SK-N-SH (cell line): Measurements from ENCODE around the gene PLCL2.

ENCODE experiments used
- EP300 ChIP-seq, 2 experiments: IDR thresholded peaks; 2 replicates each; pipeline versions ENCODE4 v1.4.0 to v1.6.1; 2012; ENCODE audit warnings: borderline replicate concordance in 1 of 2, low read depth in 1 of 2, low read length in 1 of 2
- EZH2phosphoT487 ChIP-seq: fragments of 200-600 bp; sonication (generic); IDR thresholded peaks from 2 replicates; pipeline ENCODE4 v1.6.1; 2017; ENCODE audit warnings: low read depth, mixed run types, mild to moderate bottlenecking, antibody characterized with exemption, moderate library complexity, borderline replicate concordance
- FOXM1 ChIP-seq: IDR thresholded peaks from 2 replicates; pipeline ENCODE4 v1.4.0; 2012; ENCODE audit warnings: low read depth, mild to moderate bottlenecking
- JUND ChIP-seq: IDR thresholded peaks from 2 replicates; pipeline ENCODE4 v1.4.0; 2012
- NFIC ChIP-seq: IDR thresholded peaks from 2 replicates; pipeline ENCODE4 v1.4.0; 2012; ENCODE audit warnings: borderline replicate concordance
- NRF1 ChIP-seq: IDR thresholded peaks from 2 replicates; pipeline ENCODE4 v1.6.1; 2012; ENCODE audit warnings: low read depth, mild to moderate bottlenecking, low read length
- POLR2AphosphoS5 ChIP-seq: IDR thresholded peaks from 2 replicates; pipeline ENCODE4 v1.6.1; 2012; ENCODE audit warnings: low read depth, low read length
- RAD21 ChIP-seq: IDR thresholded peaks from 2 replicates; pipeline ENCODE4 v1.6.1; 2012; ENCODE audit warnings: mild to moderate bottlenecking, low read length
- RXRA ChIP-seq: IDR thresholded peaks from 2 replicates; pipeline ENCODE4 v1.4.0; 2012; ENCODE audit warnings: low read depth, mild to moderate bottlenecking, borderline replicate concordance
- SIN3A ChIP-seq: IDR thresholded peaks from 2 replicates; pipeline ENCODE4 v1.6.1; 2012; ENCODE audit warnings: low read depth, mild to moderate bottlenecking, low read length, moderate library complexity, borderline replicate concordance
- SMC3 ChIP-seq: IDR thresholded peaks from 2 replicates; pipeline ENCODE4 v1.6.1; 2012; ENCODE audit warnings: low read depth, low read length, improper control_type of control experiment
- TAF1 ChIP-seq: IDR thresholded peaks from 2 replicates; pipeline ENCODE4 v1.6.1; 2012; ENCODE audit warnings: low read depth, mild to moderate bottlenecking, low read length, moderate library complexity, borderline replicate concordance
- YY1 ChIP-seq: IDR thresholded peaks from 2 replicates; pipeline ENCODE4 v1.4.0; 2012; ENCODE audit warnings: low read depth, mild to moderate bottlenecking
- TF ChIP-seq, protein P1 (sequence below): fragments of 200-600 bp; sonication (generic); IDR thresholded peaks from 2 replicates; pipeline ENCODE4 v1.6.1; 2017; ENCODE audit warnings: antibody characterized with exemption, mild to moderate bottlenecking, moderate library complexity

DNA sequence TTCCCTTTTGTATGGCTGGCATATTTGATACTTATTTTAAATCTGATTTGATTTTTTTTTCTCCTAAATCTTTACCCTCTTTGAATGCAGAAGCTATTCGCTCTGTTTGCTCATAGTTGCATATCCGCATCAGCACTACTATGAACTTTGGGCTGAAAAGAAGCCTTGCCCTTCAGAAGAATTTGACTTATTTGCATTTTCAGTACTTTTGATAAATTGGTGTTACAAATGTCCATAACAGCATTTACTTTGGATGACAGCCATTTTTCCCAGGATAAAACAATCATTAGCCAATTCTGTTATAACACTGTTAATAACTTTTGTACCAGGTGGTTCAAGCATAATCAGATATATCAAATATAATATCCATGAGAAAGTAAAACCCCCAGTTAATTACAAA lies 129.5 kb downstream of the PLCL2 start:
- no peak for TF ChIP-seq EP300 (IDR thresholded peaks at IDR 0.05; ENCODE audit: borderline replicate concordance in 1 of 2, low read depth in 1 of 2, low read length in 1 of 2)
- TF ChIP-seq RAD21, result no peak
- no peak for TF ChIP-seq YY1
- no peak for TF ChIP-seq NFIC
- TF ChIP-seq, protein P1, sequence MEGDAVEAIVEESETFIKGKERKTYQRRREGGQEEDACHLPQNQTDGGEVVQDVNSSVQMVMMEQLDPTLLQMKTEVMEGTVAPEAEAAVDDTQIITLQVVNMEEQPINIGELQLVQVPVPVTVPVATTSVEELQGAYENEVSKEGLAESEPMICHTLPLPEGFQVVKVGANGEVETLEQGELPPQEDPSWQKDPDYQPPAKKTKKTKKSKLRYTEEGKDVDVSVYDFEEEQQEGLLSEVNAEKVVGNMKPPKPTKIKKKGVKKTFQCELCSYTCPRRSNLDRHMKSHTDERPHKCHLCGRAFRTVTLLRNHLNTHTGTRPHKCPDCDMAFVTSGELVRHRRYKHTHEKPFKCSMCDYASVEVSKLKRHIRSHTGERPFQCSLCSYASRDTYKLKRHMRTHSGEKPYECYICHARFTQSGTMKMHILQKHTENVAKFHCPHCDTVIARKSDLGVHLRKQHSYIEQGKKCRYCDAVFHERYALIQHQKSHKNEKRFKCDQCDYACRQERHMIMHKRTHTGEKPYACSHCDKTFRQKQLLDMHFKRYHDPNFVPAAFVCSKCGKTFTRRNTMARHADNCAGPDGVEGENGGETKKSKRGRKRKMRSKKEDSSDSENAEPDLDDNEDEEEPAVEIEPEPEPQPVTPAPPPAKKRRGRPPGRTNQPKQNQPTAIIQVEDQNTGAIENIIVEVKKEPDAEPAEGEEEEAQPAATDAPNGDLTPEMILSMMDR, result no peak
- no peak for TF ChIP-seq POLR2AphosphoS5
- no peak for TF ChIP-seq RXRA
- no peak for TF ChIP-seq TAF1
- TF ChIP-seq EZH2phosphoT487, result no peak
- TF ChIP-seq JUND, result no peak
- no peak for TF ChIP-seq SMC3
- TF ChIP-seq NRF1, result no peak
- TF ChIP-seq FOXM1, result no peak
- TF ChIP-seq SIN3A, result no peak
